NCI-H2029 treated with DMSO at 0.1 percent for 48 hours (cell line): ENCODE data around the gene DNAJC5.
A peak's percentile ranks its signal among the peaks of the same experiment; 100 is the strongest.
"Not testable (repeated sequence)": the region's sequence is repeated elsewhere in the genome, so short reads cannot be mapped to it uniquely, and the experiment has no call there.

Source experiments
- DNase-seq: peaks from one replicate; lab custom pipeline; 2025; lab: John Stamatoyannopoulos, UW

The DNAJC5 gene

GRCh38 chr20:63861365-63861934 is 33.5 kb upstream of the DNAJC5 start, which contains the start of gene ABHD16B:
Gene ABHD16B (plus strand): TSS chr20:63861498. CDS start chr20:63861541, 43 bp downstream.
- DNase-seq = no peak

- no peak for DNase-seq
These were observed 32.7 kb upstream of the DNAJC5 start for GRCh38 chr20:63861981-63862901.

GRCh38 chr20:63863021-63863797 is 31.7 kb upstream of the DNAJC5 start:
- no peak for DNase-seq

GRCh38 chr20:63863798-63864544 is 31.0 kb upstream of the DNAJC5 start:
- peak; percentile 24 for DNase-seq

- DNase-seq = no peak
These were observed 30.4 kb upstream of the DNAJC5 start for GRCh38 chr20:63864545-63864977.

- peak; percentile 96 for DNase-seq
These were observed 29.8 kb upstream of the DNAJC5 start, which contains the start of gene TPD52L2 for GRCh38 chr20:63864978-63865640. Gene TPD52L2 (plus strand): TSS chr20:63865270. CDS start chr20:63865366, 96 bp downstream.

GRCh38 chr20:63867042-63867441 is 27.9 kb upstream of the DNAJC5 start:
- not testable (repeated sequence) for DNase-seq

- no peak for DNase-seq
These were observed 26.7 kb upstream of the DNAJC5 start for GRCh38 chr20:63868264-63868663.

GRCh38 chr20:63873477-63873971 is 21.4 kb upstream of the DNAJC5 start:
- DNase-seq = no peak

GRCh38 chr20:63874241-63874640 is 20.7 kb upstream of the DNAJC5 start:
- DNase-seq = not testable (repeated sequence)

GRCh38 chr20:63876489-63877036 is 18.4 kb upstream of the DNAJC5 start:
- no peak for DNase-seq

GRCh38 chr20:63877755-63878470 is 17.0 kb upstream of the DNAJC5 start:
- DNase-seq = no peak

- DNase-seq = no peak
These were observed 15.8 kb upstream of the DNAJC5 start for GRCh38 chr20:63878899-63879663.

GRCh38 chr20:63880901-63881300 is 14.0 kb upstream of the DNAJC5 start:
- not testable (repeated sequence) for DNase-seq

- no peak for DNase-seq
These were observed 13.3 kb upstream of the DNAJC5 start for GRCh38 chr20:63881451-63882226.

- DNase-seq = no peak
These were observed 12.4 kb upstream of the DNAJC5 start for GRCh38 chr20:63882257-63883200.

- no peak for DNase-seq
These were observed 11.7 kb upstream of the DNAJC5 start for GRCh38 chr20:63883201-63883593.
